Common myeloid progenitor, CD34-positive (primary cell): Measurements from ENCODE around the gene TLR5.
A peak's percentile ranks its signal among the peaks of the same experiment; 100 is the strongest.

ENCODE experiments used
- CTCF ChIA-PET: fragments of 350-600 bp; sonication (Branson Sonifier 250); formaldehyde crosslinking; loops from one replicate; lab custom pipeline; 2021; ENCODE audit warnings: antibody characterized with exemption; lab: Charles Lee
- POLR2A ChIA-PET: fragments of 350-600 bp; sonication (Branson Sonifier 250); formaldehyde crosslinking; loops from one replicate; lab custom pipeline; 2021; ENCODE audit warnings: antibody characterized with exemption; lab: Charles Lee
- DNase-seq, 3 donors: peaks; one replicate each; pipeline versions ENCODE4 v3.0.0 to v3.0.0-alpha.2; 2013
- H3K27ac ChIP-seq, 2 experiments: 1 replicate in 1 of 2; 2 replicates in 1 of 2; pipeline ENCODE4 v1.7.0; 2013; ENCODE audit warnings: inconsistent platforms in 2 of 2, low read length in 2 of 2, mild to moderate bottlenecking in 2 of 2, low read depth in 1 of 2, moderate library complexity in 1 of 2; ENCODE audit not compliant: severe bottlenecking in 2 of 2, insufficient read depth in 1 of 2, poor library complexity in 1 of 2
- H3K27me3 ChIP-seq, 5 experiments: replicated peaks in 2 of 5; 1 replicate in 3 of 5; 2 replicates in 2 of 5; pipeline versions ENCODE4 v1.6.1 to v1.7.0; 2013; ENCODE audit warnings: low read length in 4 of 5, mild to moderate bottlenecking in 2 of 5, moderate library complexity in 2 of 5, inconsistent platforms in 1 of 5; ENCODE audit not compliant: insufficient read depth in 5 of 5, control insufficient read depth in 4 of 5
- H3K36me3 ChIP-seq, 4 experiments: 1 replicate in 2 of 4; 2 replicates in 2 of 4; pipeline versions ENCODE4 v1.6.1 to v1.7.0; 2013; ENCODE audit warnings: low read length in 3 of 4, control low read depth in 1 of 4, mild to moderate bottlenecking in 1 of 4; ENCODE audit not compliant: control insufficient read depth in 4 of 4, insufficient read depth in 4 of 4
- H3K4me1 ChIP-seq, 4 experiments: 1 replicate in 3 of 4; 2 replicates in 1 of 4; pipeline versions ENCODE4 v1.6.1 to v1.7.1; 2013; ENCODE audit warnings: low read length in 3 of 4, mild to moderate bottlenecking in 3 of 4, control low read depth in 1 of 4, inconsistent platforms in 1 of 4, moderate library complexity in 1 of 4; ENCODE audit not compliant: control insufficient read depth in 4 of 4, insufficient read depth in 4 of 4; ENCODE audit errors: control extremely low read depth in 1 of 4
- H3K4me3 ChIP-seq, 7 experiments: 1 replicate in 4 of 7; 2 replicates in 3 of 7; pipeline versions ENCODE4 v1.5.1 to v1.7.0; 2013; ENCODE audit warnings: mild to moderate bottlenecking in 7 of 7, low read length in 6 of 7, moderate library complexity in 6 of 7, inconsistent platforms in 2 of 7, low read depth in 2 of 7, control low read depth in 1 of 7; ENCODE audit not compliant: insufficient read depth in 4 of 7, control insufficient read depth in 1 of 7; ENCODE audit errors: extremely low read depth in 1 of 7
- H3K9me3 ChIP-seq, 5 experiments: 1 replicate in 4 of 5; 2 replicates in 1 of 5; pipeline versions ENCODE4 v1.6.1 to v1.7.1; 2013; ENCODE audit warnings: low read length in 4 of 5, mild to moderate bottlenecking in 2 of 5, inconsistent platforms in 1 of 5, low read depth in 1 of 5, moderate library complexity in 1 of 5; ENCODE audit not compliant: control insufficient read depth in 4 of 5, insufficient read depth in 2 of 5; ENCODE audit errors: control extremely low read depth in 1 of 5
- WGBS: methylation state at CpG from one replicate; pipeline ENCODE4 v1.1.5; 2013; ENCODE audit not compliant: insufficient coverage; 5-methylcytosine and 5-hydroxymethylcytosine counted together

TLR5 gene

DNA sequence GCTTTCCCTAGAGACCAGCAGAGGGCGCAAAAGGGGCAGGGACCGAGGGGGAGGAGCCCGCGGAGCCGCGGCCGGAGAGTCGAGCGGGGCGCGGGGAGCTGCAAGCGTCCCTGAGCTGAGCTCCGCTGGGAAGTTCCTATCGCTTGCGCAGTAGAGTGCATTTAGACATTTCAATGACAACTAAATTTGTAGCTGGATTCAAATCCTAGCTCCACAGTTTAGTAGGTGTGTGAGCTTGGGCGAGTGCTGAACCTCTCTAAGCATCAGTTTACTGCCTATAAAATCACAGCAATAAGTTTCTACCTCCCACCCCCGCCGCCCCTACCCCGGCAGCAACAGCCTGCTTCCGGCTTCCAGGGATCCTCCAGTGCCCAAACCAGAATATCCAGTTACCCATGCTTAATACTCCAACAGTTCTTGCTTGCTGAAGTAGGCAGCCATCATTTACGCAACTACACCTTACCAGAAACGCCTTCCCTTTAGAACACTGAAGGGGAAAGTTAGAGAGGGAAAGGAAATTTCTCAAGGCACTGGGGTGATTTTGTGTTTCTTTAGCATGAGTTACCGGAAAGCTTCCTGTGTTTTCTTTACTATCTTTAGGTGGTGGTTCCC lies 9.1 kb downstream of the TLR5 start:
- Histone ChIP-seq H3K36me3 (no peaks in the 10 kb centered on the region), H3K9me3 (no peaks in the 10 kb centered on the region), H3K4me1 (peaks cover 4 to 16% (median 7%) of the 10 kb centered on the region in 4 experiments), H3K27ac (no peak overlapping the region), H3K27me3 (peaks cover 0 to 55% (median 32%) of the 10 kb centered on the region in 5 experiments), H3K4me3 (peak overlapping the region in 5 of 7 experiments; percentile 9 to 44 (median 30))
- DNase-seq, result peak; percentile 71 to 75 (median 72)
- WGBS, result 0% methylated on average over 19 of the region's 23 CpGs
- POLR2A ChIA-PET, result interaction anchor here (0.6 kb wide), 1 partner anchor 1518 kb away, joined by 4 read pairs; no protein-coding TSS in a partner anchor
- CTCF ChIA-PET, result interaction anchor here (0.6 to 4.4 kb wide), 23 partner anchors 9 to 554 kb away, joined by 3 to 30 read pairs (median 3); partner anchors contain the start of gene TLR5

DNA sequence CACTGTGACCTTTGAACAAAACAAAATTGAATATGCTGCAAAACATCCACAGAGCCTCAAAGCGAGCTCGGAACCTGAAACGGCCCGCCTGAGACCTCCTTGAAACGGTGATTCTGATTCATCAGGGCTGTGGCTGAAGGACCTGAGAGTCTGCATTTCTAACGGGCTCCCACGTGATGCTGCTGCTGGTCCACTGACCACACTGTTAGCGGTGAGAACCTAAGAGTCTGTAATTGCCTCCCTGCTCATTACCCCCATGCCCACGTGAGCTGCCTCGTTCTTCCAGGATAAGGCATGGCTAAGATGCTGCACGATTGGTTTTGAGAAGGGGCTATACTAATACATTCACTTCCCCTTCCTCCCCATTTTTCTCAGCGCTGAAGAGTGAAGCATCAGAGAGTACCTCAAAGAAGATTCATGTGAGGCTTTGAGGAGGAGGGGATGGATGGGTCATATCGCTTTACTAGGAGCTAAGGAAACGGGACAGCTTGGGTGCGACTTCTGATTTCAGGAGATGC lies 9.7 kb downstream of the TLR5 start:
- ChIA-PET POLR2A (no interaction called here), CTCF (interaction anchor here (0.6 to 4.4 kb wide), 23 partner anchors 9 to 555 kb away, joined by 3 to 30 read pairs (median 3); partner anchors contain the start of gene TLR5)
- 45% methylated on average over 10 of the region's 15 CpGs for WGBS
- no peaks in the 10 kb centered on the region for H3K36me3 ChIP-seq
- H3K9me3 ChIP-seq, result no peaks in the 10 kb centered on the region
- peaks cover 4 to 17% (median 7%) of the 10 kb centered on the region in 4 experiments for H3K4me1 ChIP-seq
- DNase-seq, result no peak
- peak overlapping the region in 2 of 7 experiments; percentile 30 to 44 for H3K4me3 ChIP-seq
- peaks cover 0 to 55% (median 32%) of the 10 kb centered on the region in 5 experiments for H3K27me3 ChIP-seq
- H3K27ac ChIP-seq, result no peak overlapping the region

DNA sequence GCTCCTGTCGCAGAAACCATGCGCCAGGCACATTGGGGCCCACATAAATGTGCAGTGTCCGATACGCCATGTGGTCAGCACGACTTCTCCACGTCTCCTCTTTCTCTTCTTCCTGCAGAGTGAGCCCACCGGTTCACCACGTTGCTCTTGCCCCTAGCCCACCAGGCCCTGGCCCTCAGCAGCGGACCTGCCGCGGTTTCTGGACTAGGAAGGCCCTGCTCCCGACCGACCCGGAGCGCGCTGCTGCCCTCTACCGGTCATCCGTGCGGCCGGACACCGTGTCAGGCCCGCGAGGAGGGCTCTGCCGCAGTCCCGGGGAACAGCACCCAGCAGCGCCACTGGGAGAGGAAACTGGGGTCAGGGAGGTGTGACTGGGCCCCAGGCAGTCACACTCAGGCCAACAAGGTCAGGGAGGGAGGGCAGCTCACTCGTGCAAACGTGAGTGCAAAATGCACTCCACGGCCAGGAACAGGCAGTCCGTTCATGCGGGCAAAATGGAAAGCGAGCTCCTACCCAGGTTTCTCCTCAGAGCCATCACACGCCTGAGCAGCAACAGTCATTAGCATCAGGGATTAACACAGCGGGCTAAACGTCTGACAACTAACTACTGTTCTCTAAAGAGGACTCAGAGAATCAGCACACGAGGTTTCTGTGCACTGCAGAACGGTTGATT lies 13.7 kb downstream of the TLR5 start:
- 27% methylated on average over 28 of the region's 37 CpGs for WGBS

DNA sequence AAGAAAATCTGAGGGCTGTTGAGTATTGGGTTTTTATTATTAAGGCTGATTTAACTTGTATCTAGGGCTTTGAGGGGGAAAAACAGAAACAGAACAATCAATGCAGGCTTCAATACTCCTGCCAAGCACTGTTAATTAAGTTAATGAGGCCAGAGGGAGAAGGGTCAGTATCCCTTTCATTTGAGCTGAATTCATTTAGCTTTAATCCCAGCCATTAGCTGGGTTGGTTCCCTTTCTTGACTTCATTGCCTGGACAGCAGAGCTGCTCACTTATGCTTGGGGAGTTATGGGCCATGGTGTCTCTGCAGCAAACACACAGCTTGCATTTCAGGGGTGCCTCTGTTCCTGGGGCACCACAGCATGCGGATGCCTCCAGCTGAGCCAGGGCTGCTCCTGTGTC lies 16.3 kb downstream of the TLR5 start:
- Histone ChIP-seq H3K4me3 (no peak overlapping the region), H3K27me3 (peaks cover 0 to 27% (median 5%) of the 10 kb centered on the region in 5 experiments), H3K36me3 (no peaks in the 10 kb centered on the region), H3K27ac (no peak overlapping the region), H3K4me1 (peaks cover 0 to 10% (median 8%) of the 10 kb centered on the region in 4 experiments), H3K9me3 (no peaks in the 10 kb centered on the region)
- no peak for DNase-seq
- CTCF ChIA-PET, result interaction anchor here (1.0 to 10.0 kb wide), 4 partner anchors 9 to 39 kb away, joined by 3 to 63 read pairs (median 6); no protein-coding TSS in a partner anchor
- POLR2A ChIA-PET, result no interaction called here
- no CpG with 5 or more reads among the region's 1 CpG for WGBS

More for the DNA sequence above, 13.7 kb downstream of the TLR5 start:
- ChIA-PET POLR2A (no interaction called here), CTCF (interaction anchor here (0.6 to 10.0 kb wide), 13 partner anchors 8 to 426 kb away, joined by 3 to 63 read pairs (median 4); no protein-coding TSS in a partner anchor)
- no peaks in the 10 kb centered on the region for H3K36me3 ChIP-seq
- H3K9me3 ChIP-seq, result no peaks in the 10 kb centered on the region
- H3K4me3 ChIP-seq, result peak overlapping the region in 4 of 7 experiments; percentile 36 to 75 (median 58)
- DNase-seq, result peak; percentile 39 to 58 (median 54)
- H3K4me1 ChIP-seq, result peaks cover 0 to 17% (median 10%) of the 10 kb centered on the region in 4 experiments
- H3K27me3 ChIP-seq, result peaks cover 0 to 37% (median 18%) of the 10 kb centered on the region in 5 experiments
- no peak overlapping the region for H3K27ac ChIP-seq

DNA sequence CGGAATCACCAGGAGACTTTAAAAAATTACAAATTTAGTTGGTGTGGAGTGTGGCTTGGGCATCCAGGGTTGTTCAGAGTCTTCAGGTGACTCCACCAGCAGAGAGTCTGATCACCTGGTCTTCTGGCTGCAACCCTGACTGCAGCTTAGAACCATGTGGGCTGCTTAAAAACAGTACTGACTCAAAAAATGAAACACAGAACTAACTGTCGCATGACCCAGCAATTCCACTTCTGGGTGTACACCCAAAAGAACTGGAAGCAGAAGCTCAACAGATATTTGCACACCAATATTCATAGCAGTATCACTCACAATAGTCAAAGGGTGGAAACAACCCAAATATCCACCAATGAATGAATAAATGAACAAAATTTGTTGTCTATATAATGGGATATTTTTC lies 17.3 kb downstream of the TLR5 start:
- H3K4me1 ChIP-seq, result peaks cover 0 to 10% (median 8%) of the 10 kb centered on the region in 4 experiments
- H3K27ac ChIP-seq, result no peak overlapping the region
- H3K27me3 ChIP-seq, result peaks cover 0 to 23% (median 1%) of the 10 kb centered on the region in 5 experiments
- no peaks in the 10 kb centered on the region for H3K9me3 ChIP-seq
- H3K36me3 ChIP-seq, result no peaks in the 10 kb centered on the region
- ChIA-PET POLR2A (no interaction called here), CTCF (interaction anchor here (1.0 to 10.0 kb wide), 6 partner anchors 7 to 390 kb away, joined by 3 to 63 read pairs (median 5); no protein-coding TSS in a partner anchor)
- DNase-seq, result peak in 1 of 3 donors; percentile 33
- WGBS, result no CpG with 5 or more reads among the region's 2 CpGs
- H3K4me3 ChIP-seq, result no peak overlapping the region

DNA sequence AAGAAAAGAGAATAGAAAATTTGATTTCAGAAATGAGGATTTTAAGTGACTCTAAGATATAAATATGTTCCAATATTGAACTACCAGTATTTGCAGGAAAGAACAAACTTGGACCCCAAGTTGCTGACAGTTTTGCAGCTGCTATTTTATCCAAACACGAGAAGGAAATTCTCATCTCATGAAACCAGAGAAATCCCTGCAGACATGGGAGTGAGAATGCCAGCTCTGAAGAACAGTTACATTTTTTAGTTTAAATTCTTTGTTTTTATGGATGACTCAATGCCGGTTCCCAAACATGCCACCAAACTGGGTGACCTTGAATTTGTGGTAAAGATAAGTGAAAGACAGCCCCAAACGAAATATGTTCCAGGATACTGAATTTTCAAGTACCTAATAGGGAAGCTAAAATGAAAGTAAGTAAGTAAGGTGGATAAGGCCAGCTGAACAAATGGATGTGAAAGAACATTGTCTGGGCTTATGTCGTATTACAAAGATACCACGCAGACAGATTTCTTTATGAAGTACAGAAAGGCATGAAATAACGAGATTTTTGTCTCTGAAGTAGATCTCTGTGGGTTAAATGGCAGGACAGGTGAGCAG lies 19.9 kb downstream of the TLR5 start:
- ChIA-PET POLR2A (no interaction called here), CTCF (interaction anchor here (0.8 to 10.0 kb wide), 23 partner anchors 9 to 561 kb away, joined by 3 to 63 read pairs (median 4); partner anchors contain the start of gene FAM177B)
- Histone ChIP-seq H3K9me3 (no peaks in the 10 kb centered on the region), H3K36me3 (no peaks in the 10 kb centered on the region), H3K4me1 (peaks cover 0 to 6% (median 2%) of the 10 kb centered on the region in 4 experiments), H3K27ac (no peak overlapping the region), H3K27me3 (peaks cover 0 to 6% (median 0%) of the 10 kb centered on the region in 5 experiments), H3K4me3 (peak overlapping the region in 1 of 7 experiments; percentile 43)
- 80% methylated on average over 5 of the region's 6 CpGs for WGBS
- DNase-seq, result no peak
